Measurements from ENCODE around the gene BICD2.
"Not testable (repeated sequence)": the region's sequence is repeated elsewhere in the genome, so short reads cannot be mapped to it uniquely, and the experiment has no call there.

Gene BICD2

GRCh38 chr9:92764381-92764987 lies at the start of gene BICD2:
Gene BICD2 (minus strand): TSS chr9:92764833. CDS start chr9:92764744, 89 bp downstream.
- no peak for DNase-seq (ENCODE audit: low spot score)

GRCh38 chr9:92809629-92810326 lies 45.1 kb upstream of the BICD2 start:
- not testable (repeated sequence) for DNase-seq (ENCODE audit: low spot score)

- DNase-seq (ENCODE audit: low spot score): peak; percentile 52
Measured at GRCh38 chr9:92808726-92809451, 44.3 kb upstream of the BICD2 start.

- DNase-seq (ENCODE audit: low spot score): no peak
Measured at GRCh38 chr9:92807757-92808725, 43.4 kb upstream of the BICD2 start.

GRCh38 chr9:92807031-92807756 lies 42.6 kb upstream of the BICD2 start:
- DNase-seq (ENCODE audit: low spot score): no peak

- no peak for DNase-seq (ENCODE audit: low spot score)
Measured at GRCh38 chr9:92804727-92805126, 40.1 kb upstream of the BICD2 start.

DNA sequence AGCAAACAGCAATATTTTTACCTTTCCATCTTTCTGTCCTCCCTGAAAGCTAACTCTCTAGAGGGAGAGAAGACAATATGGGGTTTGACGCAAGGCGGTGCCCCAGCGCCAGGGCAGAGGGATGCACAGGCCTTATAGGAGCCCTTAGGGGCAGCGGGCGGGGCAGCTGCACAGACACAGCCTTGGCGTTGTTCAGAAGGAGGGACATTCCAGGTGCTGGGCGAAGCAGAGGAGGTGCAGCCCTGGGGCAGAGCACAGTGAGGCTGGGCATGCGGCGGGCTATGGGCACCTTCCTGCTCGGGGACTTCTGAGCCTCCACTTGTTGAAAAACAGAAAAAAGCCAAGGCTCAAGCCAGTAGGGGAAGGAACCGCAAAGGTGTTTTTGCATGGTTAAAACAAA lies 33.7 kb upstream of the BICD2 start:
- no peak for DNase-seq (ENCODE audit: low spot score)

DNA sequence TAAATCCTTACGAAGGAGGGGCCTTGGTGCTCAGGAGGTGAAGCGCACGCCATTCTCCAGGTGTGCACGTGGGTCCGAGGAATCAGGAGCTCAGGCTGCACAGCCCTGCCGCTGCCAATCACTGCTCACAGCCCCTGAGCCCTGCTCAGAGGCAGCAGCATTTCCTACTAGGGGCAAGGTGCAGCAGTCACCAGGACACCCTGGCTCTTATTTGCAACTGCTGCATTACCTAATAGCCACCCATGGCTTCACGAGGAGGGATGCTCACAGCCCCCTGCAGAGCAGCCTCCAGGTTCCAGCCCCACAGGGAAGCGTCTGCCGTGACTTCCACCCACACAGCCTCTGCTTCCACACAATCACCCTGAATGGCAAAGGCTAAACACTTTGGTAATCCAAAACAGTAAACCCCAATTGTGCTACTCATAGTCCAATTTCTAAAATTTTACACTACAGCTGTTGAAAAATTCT lies 31.7 kb upstream of the BICD2 start:
- DNase-seq (ENCODE audit: low spot score): not testable (repeated sequence)

- no peak for DNase-seq (ENCODE audit: low spot score)
Measured at GRCh38 chr9:92795598-92796336, 31.1 kb upstream of the BICD2 start.

DNA sequence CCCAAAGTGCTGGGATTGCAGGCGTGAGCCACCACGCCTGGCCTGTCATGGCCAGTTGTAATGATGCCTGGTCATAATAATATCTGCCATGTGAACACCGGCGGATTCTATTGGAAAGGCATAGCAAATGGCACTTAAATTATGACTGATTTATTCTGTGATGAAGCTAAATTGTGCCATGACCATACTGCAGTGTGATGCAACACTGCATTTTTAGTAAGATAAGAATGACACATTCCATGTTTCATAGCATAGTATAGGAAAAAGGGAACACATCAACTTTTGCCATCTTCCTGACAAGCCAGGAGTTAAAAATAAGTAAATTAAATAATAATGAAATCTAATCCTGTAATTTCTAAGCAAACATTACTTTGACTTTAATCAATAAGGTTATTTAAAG lies 30.4 kb upstream of the BICD2 start:
- no peak for DNase-seq (ENCODE audit: low spot score)

DNA sequence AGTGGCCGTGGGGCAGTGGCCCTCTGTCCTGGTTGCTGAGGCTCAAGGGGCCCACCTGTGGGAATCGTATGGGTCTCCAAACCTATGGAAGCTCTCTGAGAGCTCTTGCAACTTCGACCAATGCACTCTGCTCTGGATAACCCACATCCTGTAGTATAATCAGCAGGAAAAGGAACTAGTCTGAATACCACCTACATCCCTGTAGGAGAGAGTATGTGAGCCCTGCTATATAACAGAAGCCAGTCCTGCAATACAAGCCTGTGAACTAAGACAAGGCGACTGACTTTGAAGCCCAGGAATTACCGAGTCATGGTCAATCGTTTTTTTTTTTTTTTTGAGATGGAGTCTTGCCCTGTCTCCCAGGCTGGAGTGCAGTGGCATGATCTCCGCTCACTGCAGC lies 29.8 kb upstream of the BICD2 start:
- DNase-seq (ENCODE audit: low spot score): no peak

DNA sequence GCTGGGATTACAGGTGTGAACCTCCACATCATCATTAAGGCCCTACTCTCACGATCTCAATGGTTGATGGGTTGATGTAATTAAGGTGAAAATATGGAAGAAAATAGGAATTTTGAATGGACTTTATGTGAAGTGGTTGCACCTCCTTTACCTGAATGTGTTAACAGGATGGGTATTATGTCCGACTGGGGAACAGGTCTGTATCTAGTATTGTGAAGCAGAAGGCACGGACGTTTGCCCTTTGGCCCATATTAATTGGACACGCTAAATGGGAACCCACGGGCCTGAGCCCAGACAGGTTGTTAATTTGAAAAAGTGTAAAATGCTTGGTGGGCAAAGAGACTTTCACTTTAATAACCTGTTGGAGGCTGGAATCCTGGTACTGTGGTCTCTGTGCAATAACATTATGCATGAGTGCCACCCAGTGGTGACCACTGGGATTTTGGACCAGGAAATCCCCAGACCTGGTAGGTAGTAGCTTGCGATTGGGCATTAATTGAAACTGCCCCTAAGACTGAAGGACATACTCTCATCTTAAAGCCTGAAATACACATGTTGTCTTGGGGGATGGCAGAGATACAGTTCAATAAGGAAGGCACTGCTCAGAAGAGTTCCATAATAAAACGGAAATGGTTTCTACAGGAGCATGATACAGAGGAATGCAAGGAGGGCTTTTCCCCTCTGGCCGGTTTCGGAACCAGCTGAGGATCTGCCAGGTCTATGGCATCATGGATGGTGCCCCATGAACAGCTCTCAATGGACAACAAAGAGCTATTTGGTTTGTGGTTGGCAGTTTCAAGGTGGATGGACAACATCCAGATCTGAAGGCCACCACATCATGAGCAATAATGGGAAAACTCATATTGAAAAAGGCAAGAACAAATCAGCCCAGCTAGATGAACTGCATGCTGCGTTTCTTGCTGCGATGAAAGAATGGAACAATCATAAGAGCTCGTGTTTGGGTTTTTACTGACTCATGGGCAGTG lies 26.2 kb upstream of the BICD2 start:
- peak; percentile 77 for DNase-seq (ENCODE audit: low spot score)

DNA sequence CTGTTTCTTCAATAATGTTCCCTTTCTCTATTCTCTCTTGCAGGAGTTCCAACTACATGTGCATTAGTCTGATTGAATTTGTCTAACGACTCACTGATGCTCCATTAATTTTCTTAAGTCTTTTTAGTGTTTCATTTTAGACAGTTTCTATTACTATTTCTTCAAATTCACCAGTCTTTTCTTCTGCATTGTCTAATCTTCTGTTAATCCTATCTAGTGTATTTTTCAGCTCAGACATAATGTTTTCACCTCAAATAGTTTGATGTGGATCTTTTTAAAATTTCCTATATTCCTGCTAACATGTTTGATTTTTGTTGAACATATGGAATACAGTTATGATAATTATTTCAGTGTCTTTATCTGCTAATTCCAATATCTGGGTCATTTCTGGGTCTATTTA lies 21.7 kb upstream of the BICD2 start:
- DNase-seq (ENCODE audit: low spot score): no peak

- DNase-seq (ENCODE audit: low spot score): no peak
Measured at GRCh38 chr9:92781899-92782298, 17.3 kb upstream of the BICD2 start.

DNA sequence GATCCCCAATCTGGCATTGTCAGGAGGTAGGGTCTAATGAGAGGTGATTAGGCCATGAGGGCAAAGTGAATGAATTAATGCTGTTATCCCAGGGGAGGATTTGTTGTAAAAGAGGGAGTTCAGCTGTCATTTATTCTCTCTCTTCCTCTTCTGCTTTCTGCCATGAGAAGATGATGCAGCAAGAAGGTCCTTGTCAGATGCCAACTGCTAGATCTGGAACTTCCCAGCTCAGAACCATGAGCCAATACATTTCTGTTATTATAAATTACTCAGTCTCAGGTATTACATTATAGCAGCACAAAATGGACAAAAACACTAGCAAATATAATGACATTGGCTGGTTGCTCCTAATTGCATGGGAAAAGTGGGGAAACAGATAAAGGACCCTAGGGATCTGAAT lies 15.6 kb upstream of the BICD2 start:
- no peak for DNase-seq (ENCODE audit: low spot score)

GRCh38 chr9:92775466-92775865 lies 10.8 kb upstream of the BICD2 start:
- DNase-seq (ENCODE audit: low spot score): no peak

- no peak for DNase-seq (ENCODE audit: low spot score)
Measured at GRCh38 chr9:92774274-92774673, 9.6 kb upstream of the BICD2 start.

- DNase-seq (ENCODE audit: low spot score): no peak
Measured at GRCh38 chr9:92773810-92774209, 9.2 kb upstream of the BICD2 start.

GRCh38 chr9:92771309-92771708 lies 6.7 kb upstream of the BICD2 start:
- no peak for DNase-seq (ENCODE audit: low spot score)

Measured in kidney capillary endothelial cell (primary cell).